Measurements from ENCODE around the gene FASTK. TPM values are rescaled to one million over a fixed set of nuclear protein-coding genes. Genes with fewer than 3 reads are reported as not detected.

The FASTK gene
- polyA plus RNA-seq, 1 donor (not counting 4 experiments of a cell fraction or from before 2014, with no cell fraction given), result 27.2 TPM

DNA sequence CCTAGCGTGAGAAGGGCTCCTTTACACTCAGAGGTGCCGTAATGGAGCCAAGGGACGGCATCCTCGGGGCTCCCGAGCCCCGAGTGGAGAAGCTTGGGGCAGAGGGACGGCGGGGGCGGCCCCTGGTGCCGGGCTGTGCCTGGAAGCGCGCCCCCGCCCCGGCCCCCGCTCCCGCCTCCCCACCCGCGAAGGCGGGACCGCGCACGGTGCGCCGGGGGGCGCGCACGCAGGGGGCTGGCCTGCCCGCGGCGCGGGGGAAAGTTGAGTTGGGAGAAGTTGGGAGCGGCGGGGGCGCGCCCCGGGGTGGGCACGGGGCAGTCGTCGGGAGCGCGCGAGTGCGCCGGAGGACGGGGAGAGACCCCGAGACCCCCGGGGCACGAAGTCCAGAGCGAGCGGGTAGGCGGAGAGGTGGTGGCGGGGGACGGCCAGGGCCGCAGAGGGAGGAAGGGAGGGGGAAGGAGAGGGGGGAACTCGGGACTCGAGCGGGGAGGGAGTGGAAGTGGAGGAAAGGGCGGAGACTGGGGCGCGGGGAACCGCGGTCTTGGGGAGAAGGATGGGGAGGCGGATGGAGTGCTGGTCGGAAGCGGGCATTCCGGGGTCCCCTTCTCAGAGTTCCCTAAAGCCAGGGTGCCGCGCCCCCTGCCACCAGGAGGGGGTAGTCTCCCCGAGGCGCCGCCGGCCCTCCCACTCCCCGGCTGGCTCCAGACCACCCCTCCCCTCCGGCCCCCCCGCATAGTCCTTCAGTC is 21.1 kb downstream of the FASTK start, which contains the start of gene SLC4A2:
TSS of gene SLC4A2 (plus strand) at position 223 of the 746 bp plus-strand sequence. CDS start 2,399 bp downstream, outside the sequence.
- Histone ChIP-seq H3K4me2 (ENCODE audit: control insufficient read depth, extremely low read depth, insufficient read depth, low read depth, low read length) (peak within 1 kb of the TSS; percentile 99), H3K27ac (ENCODE audit: control insufficient read depth, insufficient read depth, low read length) (peak within 1 kb of the TSS; percentile 95), H3K36me3 (ENCODE audit: control insufficient read depth in 2 of 2, extremely low read depth in 1 of 2, insufficient read depth in 2 of 2, low read length in 2 of 2) (peaks cover 6 to 11% of the 10 kb centered on the region in 2 experiments), H3K27me3 (ENCODE audit: control insufficient read depth, extremely low read depth, insufficient read depth, low read length) (no peaks in the 10 kb centered on the region), H3K4me3 (ENCODE audit: control insufficient read depth in 2 of 3, extremely low read depth in 1 of 3, insufficient read depth in 2 of 3, low read depth in 1 of 3, low read length in 3 of 3) (peak within 1 kb of the TSS; percentile 67 to 90 (median 70)), H3K9me1 (ENCODE audit: control insufficient read depth, extremely low read depth, insufficient read depth, low read length) (peaks cover 4% of the 10 kb centered on the region), H2AFZ (ENCODE audit: control insufficient read depth, low read length) (peak within 1 kb of the TSS; percentile 74), H3K4me1 (ENCODE audit: control insufficient read depth, extremely low read depth, insufficient read depth, low read length) (peaks cover 43% of the 10 kb centered on the region), H4K20me1 (ENCODE audit: control insufficient read depth, extremely low read depth, insufficient read depth, low read length) (no peaks in the 10 kb centered on the region), H3K9me3 (ENCODE audit: control insufficient read depth, low read depth, low read length) (no peaks in the 10 kb centered on the region), H3K79me2 (ENCODE audit: control insufficient read depth, insufficient read depth, low read length) (peaks cover 31% of the 10 kb centered on the region), H3K9ac (ENCODE audit: control insufficient read depth, extremely low read depth, insufficient read depth, low read length) (peak within 1 kb of the TSS; percentile 77)
- dilution Hi-C loops (cut with MboI; ENCODE audit: extremely low pct_ligation_motif_present, low sequenced_read_pairs), result no loop called here
- no peak for DNase-seq (ENCODE audit: low read depth, low spot score)
- FAIRE-seq, result no peak
- TF ChIP-seq EZH2 (IDR thresholded peaks at IDR 0.05; ENCODE audit: low read length), result no peak
- TF ChIP-seq, protein P1, sequence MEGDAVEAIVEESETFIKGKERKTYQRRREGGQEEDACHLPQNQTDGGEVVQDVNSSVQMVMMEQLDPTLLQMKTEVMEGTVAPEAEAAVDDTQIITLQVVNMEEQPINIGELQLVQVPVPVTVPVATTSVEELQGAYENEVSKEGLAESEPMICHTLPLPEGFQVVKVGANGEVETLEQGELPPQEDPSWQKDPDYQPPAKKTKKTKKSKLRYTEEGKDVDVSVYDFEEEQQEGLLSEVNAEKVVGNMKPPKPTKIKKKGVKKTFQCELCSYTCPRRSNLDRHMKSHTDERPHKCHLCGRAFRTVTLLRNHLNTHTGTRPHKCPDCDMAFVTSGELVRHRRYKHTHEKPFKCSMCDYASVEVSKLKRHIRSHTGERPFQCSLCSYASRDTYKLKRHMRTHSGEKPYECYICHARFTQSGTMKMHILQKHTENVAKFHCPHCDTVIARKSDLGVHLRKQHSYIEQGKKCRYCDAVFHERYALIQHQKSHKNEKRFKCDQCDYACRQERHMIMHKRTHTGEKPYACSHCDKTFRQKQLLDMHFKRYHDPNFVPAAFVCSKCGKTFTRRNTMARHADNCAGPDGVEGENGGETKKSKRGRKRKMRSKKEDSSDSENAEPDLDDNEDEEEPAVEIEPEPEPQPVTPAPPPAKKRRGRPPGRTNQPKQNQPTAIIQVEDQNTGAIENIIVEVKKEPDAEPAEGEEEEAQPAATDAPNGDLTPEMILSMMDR (optimal IDR thresholded peaks at IDR 0.05 in 1 of 3, IDR thresholded peaks at IDR 0.05 in 1 of 3, conservative IDR thresholded peaks at IDR 0.05 in 1 of 3; ENCODE audit: extremely low read depth in 1 of 3, insufficient read depth in 2 of 3, low read length in 3 of 3), result peak in 1 of 3 experiments; percentile 46

- Histone ChIP-seq H2AFZ (ENCODE audit: control insufficient read depth, low read length) (peak overlapping the region; percentile 74), H4K20me1 (ENCODE audit: control insufficient read depth, extremely low read depth, insufficient read depth, low read length) (no peaks in the 10 kb centered on the region), H3K4me2 (ENCODE audit: control insufficient read depth, extremely low read depth, insufficient read depth, low read depth, low read length) (peak overlapping the region; percentile 99), H3K9me3 (ENCODE audit: control insufficient read depth, low read depth, low read length) (no peaks in the 10 kb centered on the region), H3K27ac (ENCODE audit: control insufficient read depth, insufficient read depth, low read length) (peak overlapping the region; percentile 95), H3K4me3 (ENCODE audit: control insufficient read depth in 2 of 3, extremely low read depth in 1 of 3, insufficient read depth in 2 of 3, low read depth in 1 of 3, low read length in 3 of 3) (peak overlapping the region; percentile 67 to 90 (median 70)), H3K4me1 (ENCODE audit: control insufficient read depth, extremely low read depth, insufficient read depth, low read length) (peaks cover 43% of the 10 kb centered on the region), H3K36me3 (ENCODE audit: control insufficient read depth in 2 of 2, extremely low read depth in 1 of 2, insufficient read depth in 2 of 2, low read length in 2 of 2) (peaks cover 7% of the 10 kb centered on the region in 2 experiments), H3K27me3 (ENCODE audit: control insufficient read depth, extremely low read depth, insufficient read depth, low read length) (no peaks in the 10 kb centered on the region), H3K9ac (ENCODE audit: control insufficient read depth, extremely low read depth, insufficient read depth, low read length) (peak overlapping the region; percentile 77), H3K79me2 (ENCODE audit: control insufficient read depth, insufficient read depth, low read length) (peaks cover 31% of the 10 kb centered on the region), H3K9me1 (ENCODE audit: control insufficient read depth, extremely low read depth, insufficient read depth, low read length) (peaks cover 4% of the 10 kb centered on the region)
- TF ChIP-seq, protein P1 (optimal IDR thresholded peaks at IDR 0.05 in 1 of 3, IDR thresholded peaks at IDR 0.05 in 1 of 3, conservative IDR thresholded peaks at IDR 0.05 in 1 of 3; ENCODE audit: extremely low read depth in 1 of 3, insufficient read depth in 2 of 3, low read length in 3 of 3), result no peak
- no peak for TF ChIP-seq EZH2 (IDR thresholded peaks at IDR 0.05; ENCODE audit: low read length)
- dilution Hi-C loops (cut with MboI; ENCODE audit: extremely low pct_ligation_motif_present, low sequenced_read_pairs), result no loop called here
- DNase-seq (ENCODE audit: low read depth, low spot score) (no peak), FAIRE-seq (no peak)
Measured at GRCh38 chr7:151058781-151059366, 21.7 kb downstream of the FASTK start.

Measured in keratinocyte (primary cell).